Measurements from ENCODE around the gene OTC.

Gene OTC

DNA sequence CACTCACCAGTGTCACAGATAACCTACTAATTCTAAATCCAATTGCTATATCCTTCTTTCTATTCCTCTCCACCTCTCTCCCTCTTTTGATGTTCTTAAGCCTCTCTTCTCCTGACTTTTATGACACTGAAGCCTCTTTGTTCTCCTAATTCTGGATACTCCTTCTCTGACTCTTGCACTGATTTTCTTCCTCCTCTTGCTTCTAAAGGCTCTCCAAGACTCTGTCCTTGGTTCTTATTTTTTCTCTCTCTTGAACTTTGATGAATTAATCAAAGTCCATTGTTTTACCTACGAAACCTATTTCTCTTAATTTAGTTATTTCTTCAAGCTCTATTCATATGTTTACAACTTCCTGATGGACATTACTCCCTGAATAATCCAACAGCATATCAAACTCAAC is 113.3 kb downstream of the OTC start:
- no peak for DNase-seq (ENCODE audit: low read depth in 2 of 3, low spot score in 1 of 3)

DNA sequence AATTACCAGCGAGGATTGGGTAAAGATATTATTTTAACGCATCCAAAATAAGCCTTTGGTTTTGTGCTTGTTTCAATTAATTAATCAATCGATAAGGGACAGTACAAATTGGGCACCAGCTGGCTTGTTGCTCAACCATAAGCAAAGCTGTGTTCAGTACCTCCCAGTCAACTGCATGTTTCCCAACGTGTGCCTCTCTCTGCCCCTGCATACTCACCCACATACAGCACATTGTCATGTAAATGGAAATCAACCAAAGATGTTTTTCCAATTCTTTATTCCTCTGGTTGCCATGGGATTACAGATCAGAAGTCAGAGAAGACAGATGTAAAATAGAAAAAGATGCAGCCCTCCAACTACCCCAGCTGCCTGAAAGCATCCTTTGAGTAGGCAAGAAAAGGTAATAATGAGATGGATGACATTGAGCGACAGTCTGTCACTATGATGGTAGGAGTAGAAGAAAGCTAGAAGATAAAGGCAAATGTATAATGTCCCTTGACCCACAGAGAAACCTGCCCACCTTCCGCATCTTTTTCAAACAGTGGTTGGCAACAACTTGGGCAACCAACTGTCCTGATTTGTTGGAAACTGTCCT is 116.3 kb downstream of the OTC start:
- no peak for DNase-seq (ENCODE audit: low read depth in 2 of 3, low spot score in 1 of 3)

All from stimulated activated CD4-positive, alpha-beta T cell treated with anti-CD3 and anti-CD28 coated beads, Interleukin-12 subunit alpha, Interleukin-12 subunit beta, amount 100 ng/mL, for 48 hours (primary cell).